CD14-positive monocyte (primary cell): ENCODE measurements around the gene MCFD2. TPM values are rescaled to one million over a fixed set of nuclear protein-coding genes. Genes with fewer than 3 reads are reported as not detected.

ENCODE experiments used
- DNase-seq, 3 donors: peaks; one replicate each; pipeline ENCODE4 v3.0.0-alpha.2; 2011 to 2022
- H2AFZ ChIP-seq: 2 replicates; pipeline ENCODE4 v1.6.0; 2012; ENCODE audit warnings: mild to moderate bottlenecking, low read depth, low read length, inconsistent platforms; ENCODE audit not compliant: insufficient read depth, poor library complexity, severe bottlenecking
- H3K27ac ChIP-seq, 2 donors: 1 replicate in 1 of 2; 2 replicates in 1 of 2; pipeline ENCODE4 v1.5.1; 2012 to 2013; ENCODE audit warnings: low read length in 2 of 2, control low read depth in 1 of 2, inconsistent platforms in 1 of 2, low read depth in 1 of 2, mild to moderate bottlenecking in 1 of 2
- H3K27me3 ChIP-seq, 2 donors: one replicate each; pipeline versions ENCODE4 v1.6.0 to v1.6.1; 2011 to 2013; ENCODE audit warnings: low read length in 2 of 2; ENCODE audit not compliant: control insufficient read depth in 2 of 2, insufficient read depth in 2 of 2
- H3K36me3 ChIP-seq, 2 donors: replicated peaks in 1 of 2; 1 replicate in 1 of 2; 2 replicates in 1 of 2; pipeline versions ENCODE4 v1.5.1 to v1.6.1; 2012 to 2013; ENCODE audit warnings: low read length in 2 of 2, control low read depth in 1 of 2, inconsistent platforms in 1 of 2, mild to moderate bottlenecking in 1 of 2; ENCODE audit not compliant: insufficient read depth in 2 of 2, control insufficient read depth in 1 of 2
- H3K4me1 ChIP-seq, 2 donors: 1 replicate in 1 of 2; 2 replicates in 1 of 2; pipeline versions ENCODE4 v1.5.1 to v1.6.1; 2012 to 2013; ENCODE audit warnings: low read length in 2 of 2, control low read depth in 1 of 2, inconsistent platforms in 1 of 2, mild to moderate bottlenecking in 1 of 2, moderate library complexity in 1 of 2; ENCODE audit not compliant: insufficient read depth in 2 of 2, control insufficient read depth in 1 of 2
- H3K4me2 ChIP-seq: replicated peaks from 2 replicates; pipeline ENCODE3; 2012; ENCODE audit warnings: low read length, moderate library complexity, mild to moderate bottlenecking; ENCODE audit not compliant: poor library complexity, severe bottlenecking; ENCODE audit errors: extremely low read depth
- H3K4me3 ChIP-seq, 3 experiments: fragments of 200-600 bp in 1 of 3; sonication (generic) in 1 of 3; replicated peaks in 1 of 3; 1 replicate in 2 of 3; 2 replicates in 1 of 3; pipeline ENCODE4 v1.5.1; 2011 to 2013; ENCODE audit warnings: low read length in 3 of 3, mild to moderate bottlenecking in 3 of 3, control low read depth in 2 of 3, low read depth in 2 of 3, inconsistent platforms in 1 of 3, moderate library complexity in 1 of 3
- H3K79me2 ChIP-seq: 2 replicates; pipeline ENCODE4 v1.6.0; 2012; ENCODE audit warnings: mild to moderate bottlenecking, control low read depth, inconsistent platforms, low read length, moderate library complexity; ENCODE audit not compliant: insufficient read depth
- H3K9ac ChIP-seq: 2 replicates; pipeline ENCODE4 v1.6.0; 2017; ENCODE audit warnings: low read length, mild to moderate bottlenecking; ENCODE audit not compliant: insufficient read depth, poor library complexity, severe bottlenecking
- H3K9me3 ChIP-seq, 2 donors: replicated peaks in 1 of 2; 1 replicate in 1 of 2; 2 replicates in 1 of 2; pipeline versions ENCODE4 v1.5.1 to v1.6.1; 2012 to 2013; ENCODE audit warnings: low read length in 2 of 2, control low read depth in 1 of 2; ENCODE audit not compliant: control insufficient read depth in 1 of 2, insufficient read depth in 1 of 2
- H4K20me1 ChIP-seq: 2 replicates; pipeline ENCODE4 v1.6.0; 2012; ENCODE audit warnings: mild to moderate bottlenecking, low read length, control low read depth, moderate library complexity; ENCODE audit not compliant: insufficient read depth
- H3K27ac Mint-ChIP-seq, 7 donors: one replicate each; pipeline ENCODE4 v1.8.0; 2020; ENCODE audit warnings: mild to moderate bottlenecking in 7 of 7, mixed read lengths in 7 of 7, moderate library complexity in 6 of 7, inconsistent platforms in 2 of 7
- H3K27me3 Mint-ChIP-seq, 3 donors: one replicate each; pipeline ENCODE4 v1.8.0; 2021 to 2022; ENCODE audit warnings: low read depth in 3 of 3, mild to moderate bottlenecking in 3 of 3, mixed read lengths in 3 of 3, moderate library complexity in 3 of 3, inconsistent platforms in 1 of 3
- H3K36me3 Mint-ChIP-seq, 2 donors: one replicate each; pipeline ENCODE4 v1.8.0; 2020; ENCODE audit warnings: mixed read lengths in 2 of 2, inconsistent platforms in 1 of 2, mild to moderate bottlenecking in 1 of 2
- H3K4me1 Mint-ChIP-seq: one replicate; pipeline ENCODE4 v1.8.0; 2020; ENCODE audit warnings: mild to moderate bottlenecking, mixed read lengths
- H3K4me3 Mint-ChIP-seq, 2 donors: one replicate each; pipeline ENCODE4 v1.8.0; 2020; ENCODE audit warnings: mild to moderate bottlenecking in 2 of 2, mixed read lengths in 2 of 2, moderate library complexity in 1 of 2
- H3K9me3 Mint-ChIP-seq, 7 donors: one replicate each; pipeline ENCODE4 v1.8.0; 2020 to 2022; ENCODE audit warnings: mixed read lengths in 7 of 7, mild to moderate bottlenecking in 6 of 7, moderate library complexity in 6 of 7, inconsistent platforms in 2 of 7
- WGBS: methylation state at CpG from one replicate; pipeline ENCODE4 v1.1.5; 2013; ENCODE audit warnings: missing lambda C conversion rate; ENCODE audit not compliant: insufficient coverage; 5-methylcytosine and 5-hydroxymethylcytosine counted together
- intact Hi-C, 2 donors: fragments of 100-400 bp; cut with micrococcal nuclease; formaldehyde crosslinking; loops; one replicate each; pipeline versions ENCODE4 v1.15.0 to v1.15.1; 2023
- polyA plus RNA-seq, 3 donors: library from polyadenylated mRNA; depleted of rRNA in 1 of 3; unstranded in 2 of 3; stranded (reverse) in 1 of 3; fragments of 300-500 nt in 2 of 3; fragments of >200 nt in 1 of 3; fragmentation: Illumina TruSeq in 2 of 3; gene quantifications; 1 replicate in 2 of 3; 2 replicates in 1 of 3; pipeline ENCODE4 v1.2.3, GENCODE V29; 2012 to 2021
- TF ChIP-seq, protein P1 (sequence below): fragments of 200-600 bp; IDR thresholded peaks from one replicate; pipeline ENCODE4 v1.8.0; 2022; ENCODE audit warnings: antibody characterized with exemption, mild to moderate bottlenecking

Gene MCFD2
- polyA plus RNA-seq, 3 donors, result 23.8 to 38.5 (median 33.6) TPM

GRCh38 chr2:46859482-46859881, 56.1 kb downstream of the MCFD2 start:
- Mint-ChIP-seq H3K27ac (no peak overlapping the region), H3K27me3 (peaks cover 2 to 4% (median 3%) of the 10 kb centered on the region in 3 donors), H3K36me3 (no peaks in the 10 kb centered on the region), H3K4me1 (no peaks in the 10 kb centered on the region), H3K4me3 (no peak overlapping the region), H3K9me3 (peaks cover 0 to 7% (median 6%) of the 10 kb centered on the region in 7 donors)
- no peaks in the 10 kb centered on the region for H3K27me3 ChIP-seq
- no peak overlapping the region for H2AFZ ChIP-seq
- H3K36me3 ChIP-seq, result no peaks in the 10 kb centered on the region
- intact Hi-C loops, result no loop called here
- peaks cover 7% of the 10 kb centered on the region in 2 donors for H3K9me3 ChIP-seq
- WGBS, result 100% methylated on average over 5 of the region's 9 CpGs
- H3K4me1 ChIP-seq, result no peaks in the 10 kb centered on the region
- H3K4me3 ChIP-seq, result no peak overlapping the region
- H3K79me2 ChIP-seq, result no peaks in the 10 kb centered on the region
- H3K9ac ChIP-seq, result no peak overlapping the region
- TF ChIP-seq, protein P1, sequence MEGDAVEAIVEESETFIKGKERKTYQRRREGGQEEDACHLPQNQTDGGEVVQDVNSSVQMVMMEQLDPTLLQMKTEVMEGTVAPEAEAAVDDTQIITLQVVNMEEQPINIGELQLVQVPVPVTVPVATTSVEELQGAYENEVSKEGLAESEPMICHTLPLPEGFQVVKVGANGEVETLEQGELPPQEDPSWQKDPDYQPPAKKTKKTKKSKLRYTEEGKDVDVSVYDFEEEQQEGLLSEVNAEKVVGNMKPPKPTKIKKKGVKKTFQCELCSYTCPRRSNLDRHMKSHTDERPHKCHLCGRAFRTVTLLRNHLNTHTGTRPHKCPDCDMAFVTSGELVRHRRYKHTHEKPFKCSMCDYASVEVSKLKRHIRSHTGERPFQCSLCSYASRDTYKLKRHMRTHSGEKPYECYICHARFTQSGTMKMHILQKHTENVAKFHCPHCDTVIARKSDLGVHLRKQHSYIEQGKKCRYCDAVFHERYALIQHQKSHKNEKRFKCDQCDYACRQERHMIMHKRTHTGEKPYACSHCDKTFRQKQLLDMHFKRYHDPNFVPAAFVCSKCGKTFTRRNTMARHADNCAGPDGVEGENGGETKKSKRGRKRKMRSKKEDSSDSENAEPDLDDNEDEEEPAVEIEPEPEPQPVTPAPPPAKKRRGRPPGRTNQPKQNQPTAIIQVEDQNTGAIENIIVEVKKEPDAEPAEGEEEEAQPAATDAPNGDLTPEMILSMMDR, result no peak
- no peak overlapping the region for H3K4me2 ChIP-seq
- no peak overlapping the region for H3K27ac ChIP-seq
- DNase-seq, result no peak
- no peaks in the 10 kb centered on the region for H4K20me1 ChIP-seq

GRCh38 chr2:46858702-46859090, 56.9 kb downstream of the MCFD2 start:
- Histone ChIP-seq H3K79me2 (no peaks in the 10 kb centered on the region), H3K27me3 (no peaks in the 10 kb centered on the region), H3K9ac (no peak overlapping the region), H3K4me2 (no peak overlapping the region), H3K4me3 (no peak overlapping the region), H3K36me3 (no peaks in the 10 kb centered on the region), H3K27ac (no peak overlapping the region), H4K20me1 (no peaks in the 10 kb centered on the region), H3K9me3 (no peaks in the 10 kb centered on the region), H2AFZ (no peak overlapping the region), H3K4me1 (no peaks in the 10 kb centered on the region)
- peaks cover 0 to 4% (median 3%) of the 10 kb centered on the region in 7 donors for H3K9me3 Mint-ChIP-seq
- 83% methylated on average over 1 of the region's 4 CpGs for WGBS
- H3K4me1 Mint-ChIP-seq, result no peaks in the 10 kb centered on the region
- H3K4me3 Mint-ChIP-seq, result no peak overlapping the region
- H3K27me3 Mint-ChIP-seq, result peaks cover 2 to 4% (median 3%) of the 10 kb centered on the region in 3 donors
- TF ChIP-seq, protein P1, result no peak
- no peak overlapping the region for H3K27ac Mint-ChIP-seq
- no peak for DNase-seq
- no peaks in the 10 kb centered on the region for H3K36me3 Mint-ChIP-seq
- intact Hi-C loops, result no loop called here
